Measurements from ENCODE around the gene CNIH4.
"Not testable (repeated sequence)": the region's sequence is repeated elsewhere in the genome, so short reads cannot be mapped to it uniquely, and the experiment has no call there.

Gene CNIH4

GRCh38 chr1:224352436-224353085 lies 4.1 kb upstream of the CNIH4 start:
- DNase-seq: not testable (repeated sequence)

- DNase-seq: no peak
Observed at GRCh38 chr1:224353975-224354925, 2.4 kb upstream of the CNIH4 start.

GRCh38 chr1:224357626-224358124 lies 996 bp downstream of the CNIH4 start:
- DNase-seq: no peak

- no peak for DNase-seq
Observed at GRCh38 chr1:224358237-224358636, 1.6 kb downstream of the CNIH4 start.

GRCh38 chr1:224359207-224359606 lies 2.5 kb downstream of the CNIH4 start:
- no peak for DNase-seq

- no peak for DNase-seq
Observed at GRCh38 chr1:224368409-224368808, 11.7 kb downstream of the CNIH4 start.

- DNase-seq: no peak
Observed at GRCh38 chr1:224373008-224373590, 16.4 kb downstream of the CNIH4 start.

GRCh38 chr1:224375059-224375458 lies 18.4 kb downstream of the CNIH4 start:
- no peak for DNase-seq

- DNase-seq: no peak
Observed at GRCh38 chr1:224377676-224378006, 21.0 kb downstream of the CNIH4 start.

GRCh38 chr1:224378855-224379631 lies 22.4 kb downstream of the CNIH4 start:
- DNase-seq: no peak

- DNase-seq: no peak
Observed at GRCh38 chr1:224380003-224380402, 23.3 kb downstream of the CNIH4 start.

GRCh38 chr1:224381880-224382548 lies 25.3 kb downstream of the CNIH4 start:
- no peak for DNase-seq

GRCh38 chr1:224383218-224383617 lies 26.5 kb downstream of the CNIH4 start:
- no peak for DNase-seq

- no peak for DNase-seq
Observed at GRCh38 chr1:224387302-224387912, 30.7 kb downstream of the CNIH4 start.

GRCh38 chr1:224387943-224388342 lies 31.3 kb downstream of the CNIH4 start:
- no peak for DNase-seq

GRCh38 chr1:224390517-224390916 lies 33.8 kb downstream of the CNIH4 start:
- no peak for DNase-seq

GRCh38 chr1:224392411-224393249 lies 36.0 kb downstream of the CNIH4 start:
- DNase-seq: no peak

GRCh38 chr1:224393294-224393693 lies 36.6 kb downstream of the CNIH4 start:
- DNase-seq: no peak

GRCh38 chr1:224399887-224400286 lies 43.2 kb downstream of the CNIH4 start:
- DNase-seq: no peak

GRCh38 chr1:224402472-224403036 lies 45.9 kb downstream of the CNIH4 start:
- no peak for DNase-seq
